Loucy (cell line): ENCODE data around the gene TES.

ENCODE experiments used
- H2AFZ ChIP-seq: fragments of 200-600 bp; sonication (generic); 2 replicates; pipeline ENCODE4 v1.6.0; 2016; ENCODE audit warnings: antibody characterized with exemption, mild to moderate bottlenecking, low read length, moderate library complexity
- H3F3A ChIP-seq: fragments of 200-600 bp; 2 replicates; pipeline ENCODE4 v1.6.0; 2016; ENCODE audit warnings: antibody characterized with exemption, low read depth, mild to moderate bottlenecking
- H3K27me3 ChIP-seq: fragments of 200-600 bp; sonication (generic); 2 replicates; pipeline ENCODE4 v1.6.1; 2014; ENCODE audit warnings: low read length, mild to moderate bottlenecking; ENCODE audit not compliant: insufficient read depth, poor library complexity, severe bottlenecking
- H3K36me3 ChIP-seq: fragments of 200-600 bp; sonication (generic); 2 replicates; pipeline ENCODE4 v1.6.1; 2016; ENCODE audit warnings: low read length; ENCODE audit not compliant: insufficient read depth
- H3K4me1 ChIP-seq: fragments of 200-600 bp; sonication (generic); 2 replicates; pipeline ENCODE4 v1.5.1; 2014; ENCODE audit warnings: low read length, mild to moderate bottlenecking; ENCODE audit not compliant: insufficient read depth, poor library complexity, severe bottlenecking
- H3K4me2 ChIP-seq: fragments of 200-600 bp; sonication (generic); 2 replicates; pipeline ENCODE4 v1.6.0; 2014; ENCODE audit warnings: antibody characterized with exemption, low read length, low read depth, mild to moderate bottlenecking; ENCODE audit not compliant: poor library complexity, severe bottlenecking
- H3K4me3 ChIP-seq: fragments of 200-600 bp; sonication (generic); 2 replicates; pipeline ENCODE4 v1.5.1; 2014; ENCODE audit warnings: low read length, mild to moderate bottlenecking, mixed read lengths; ENCODE audit not compliant: poor library complexity, severe bottlenecking
- H3K79me2 ChIP-seq: fragments of 200-600 bp; sonication (generic); 2 replicates; pipeline ENCODE4 v1.6.1; 2014; ENCODE audit warnings: low read length; ENCODE audit not compliant: insufficient read depth
- H3K9ac ChIP-seq: fragments of 200-600 bp; sonication (generic); 2 replicates; pipeline ENCODE4 v1.6.0; 2014; ENCODE audit warnings: mild to moderate bottlenecking, low read depth, low read length, moderate library complexity; ENCODE audit not compliant: poor library complexity, severe bottlenecking
- H3K9me2 ChIP-seq: fragments of 200-600 bp; sonication (generic); replicated peaks from 2 replicates; pipeline ENCODE4 v1.6.1; 2016; ENCODE audit warnings: low read depth, low read length, mixed read lengths
- H3K9me3 ChIP-seq: fragments of 200-600 bp; sonication (generic); 2 replicates; pipeline ENCODE4 v1.6.1; 2014; ENCODE audit warnings: mild to moderate bottlenecking, antibody characterized with exemption, low read length, low read depth; ENCODE audit not compliant: insufficient read depth
- H4K20me1 ChIP-seq: fragments of 200-600 bp; sonication (generic); 2 replicates; pipeline ENCODE4 v1.6.0; 2014; ENCODE audit warnings: antibody characterized with exemption, low read length, mild to moderate bottlenecking; ENCODE audit not compliant: insufficient read depth, poor library complexity, severe bottlenecking
- EZH2phosphoT487 ChIP-seq: fragments of 200-600 bp; IDR thresholded peaks from 2 replicates; pipeline ENCODE4 v1.6.1; 2018; ENCODE audit warnings: antibody characterized with exemption, mild to moderate bottlenecking, moderate library complexity, borderline replicate concordance
- TF ChIP-seq, protein P1 (sequence below): fragments of 200-600 bp; sonication (generic); conservative IDR thresholded peaks from 2 replicates; pipeline ENCODE4 v1.5.1; 2014; ENCODE audit warnings: mild to moderate bottlenecking, antibody characterized with exemption, low read length

TES gene

DNA sequence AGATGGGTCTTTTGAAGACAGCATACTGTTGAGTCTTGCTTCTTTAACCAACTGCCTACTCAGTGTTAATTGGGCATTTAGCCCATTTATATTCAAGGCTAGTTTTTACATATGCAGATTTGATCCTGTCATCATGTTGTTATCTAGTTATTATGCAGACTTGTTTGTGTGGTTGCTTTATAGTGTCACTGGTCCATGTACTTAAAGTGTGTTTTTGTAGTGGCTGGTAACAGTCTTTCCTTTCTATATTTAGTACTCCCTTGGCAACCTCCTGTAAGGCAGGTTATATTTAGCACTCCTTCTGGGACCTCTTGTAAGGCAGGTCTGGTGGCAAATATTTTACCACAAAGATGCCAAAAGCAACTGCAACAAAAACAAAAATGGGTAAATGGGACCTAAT lies 66.7 kb downstream of the TES start:
- H3K36me3 ChIP-seq: no peaks in the 10 kb centered on the region
- H3K9me2 ChIP-seq: no peaks in the 10 kb centered on the region
- no peaks in the 10 kb centered on the region for H3K79me2 ChIP-seq
- no peaks in the 10 kb centered on the region for H4K20me1 ChIP-seq
- H3K27me3 ChIP-seq: no peaks in the 10 kb centered on the region
- H3K9me3 ChIP-seq: no peaks in the 10 kb centered on the region
- no peak overlapping the region for H3K9ac ChIP-seq
- H3K4me3 ChIP-seq: no peak overlapping the region
- peak overlapping the region; percentile 40 for H3K4me2 ChIP-seq
- TF ChIP-seq, protein P1, sequence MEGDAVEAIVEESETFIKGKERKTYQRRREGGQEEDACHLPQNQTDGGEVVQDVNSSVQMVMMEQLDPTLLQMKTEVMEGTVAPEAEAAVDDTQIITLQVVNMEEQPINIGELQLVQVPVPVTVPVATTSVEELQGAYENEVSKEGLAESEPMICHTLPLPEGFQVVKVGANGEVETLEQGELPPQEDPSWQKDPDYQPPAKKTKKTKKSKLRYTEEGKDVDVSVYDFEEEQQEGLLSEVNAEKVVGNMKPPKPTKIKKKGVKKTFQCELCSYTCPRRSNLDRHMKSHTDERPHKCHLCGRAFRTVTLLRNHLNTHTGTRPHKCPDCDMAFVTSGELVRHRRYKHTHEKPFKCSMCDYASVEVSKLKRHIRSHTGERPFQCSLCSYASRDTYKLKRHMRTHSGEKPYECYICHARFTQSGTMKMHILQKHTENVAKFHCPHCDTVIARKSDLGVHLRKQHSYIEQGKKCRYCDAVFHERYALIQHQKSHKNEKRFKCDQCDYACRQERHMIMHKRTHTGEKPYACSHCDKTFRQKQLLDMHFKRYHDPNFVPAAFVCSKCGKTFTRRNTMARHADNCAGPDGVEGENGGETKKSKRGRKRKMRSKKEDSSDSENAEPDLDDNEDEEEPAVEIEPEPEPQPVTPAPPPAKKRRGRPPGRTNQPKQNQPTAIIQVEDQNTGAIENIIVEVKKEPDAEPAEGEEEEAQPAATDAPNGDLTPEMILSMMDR: no peak
- no peak for TF ChIP-seq EZH2phosphoT487
- no peaks in the 10 kb centered on the region for H3F3A ChIP-seq
- H2AFZ ChIP-seq: no peak overlapping the region
- peaks cover 20% of the 10 kb centered on the region for H3K4me1 ChIP-seq

DNA sequence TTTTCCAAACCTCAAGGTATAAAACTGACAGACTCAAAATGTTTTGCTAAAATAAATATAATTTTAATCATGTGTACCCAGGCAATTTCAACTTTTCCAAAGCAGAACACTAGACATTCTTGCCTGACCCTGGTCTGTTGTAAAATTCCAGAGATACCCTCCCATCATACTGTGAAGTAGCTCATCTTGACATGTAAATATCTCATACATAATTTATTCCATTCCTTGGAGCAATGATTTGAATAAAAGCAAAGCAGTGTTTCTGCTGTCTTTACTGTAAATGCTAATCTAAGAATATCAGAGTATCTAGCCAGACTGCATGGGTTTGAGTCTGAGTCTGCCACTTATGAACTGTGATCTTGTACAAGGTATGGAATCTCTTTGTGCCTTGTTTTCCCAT lies 68.9 kb downstream of the TES start:
- Histone ChIP-seq H3F3A (no peaks in the 10 kb centered on the region), H3K4me3 (no peak overlapping the region), H3K4me2 (no peak overlapping the region), H3K79me2 (no peaks in the 10 kb centered on the region), H4K20me1 (no peaks in the 10 kb centered on the region), H3K9ac (no peak overlapping the region), H3K4me1 (peaks cover 20% of the 10 kb centered on the region), H3K36me3 (no peaks in the 10 kb centered on the region), H2AFZ (no peak overlapping the region), H3K27me3 (no peaks in the 10 kb centered on the region), H3K9me2 (no peaks in the 10 kb centered on the region), H3K9me3 (no peaks in the 10 kb centered on the region)
- TF ChIP-seq EZH2phosphoT487: no peak
- TF ChIP-seq, protein P1: no peak

DNA sequence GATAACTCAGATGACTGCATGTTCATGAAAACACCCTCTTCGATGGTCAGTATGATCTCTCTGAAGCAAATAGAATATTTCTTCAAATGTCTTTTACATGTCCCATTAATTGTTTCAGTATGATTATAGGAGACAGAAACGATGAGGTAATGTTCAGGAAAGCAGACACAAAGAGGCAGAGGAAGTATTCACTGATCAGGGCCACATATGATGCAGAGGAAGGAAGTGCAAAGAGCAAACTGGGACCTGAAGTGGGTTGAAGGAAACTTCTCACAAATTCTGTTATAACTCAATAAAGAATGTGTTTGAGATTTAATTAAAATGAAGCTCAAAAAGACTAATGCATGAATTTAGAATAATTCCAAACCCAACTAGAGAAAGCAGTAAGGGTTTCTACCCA lies 70.5 kb downstream of the TES start:
- peak overlapping the region; percentile 57; the same call in 1 of the 2 replicates for H2AFZ ChIP-seq
- H3K36me3 ChIP-seq: no peaks in the 10 kb centered on the region

More for the DNA sequence above, 70.5 kb downstream of the TES start:
- Histone ChIP-seq H3K79me2 (no peaks in the 10 kb centered on the region), H3K4me2 (no peak overlapping the region), H3K4me1 (peaks cover 20% of the 10 kb centered on the region), H3F3A (no peaks in the 10 kb centered on the region), H3K27me3 (no peaks in the 10 kb centered on the region), H3K4me3 (no peak overlapping the region), H3K9me2 (no peaks in the 10 kb centered on the region), H3K9me3 (no peaks in the 10 kb centered on the region), H3K9ac (no peak overlapping the region), H4K20me1 (no peaks in the 10 kb centered on the region)
- TF ChIP-seq, protein P1: no peak
- no peak for TF ChIP-seq EZH2phosphoT487
